GM12801 (cell line): ENCODE results near the gene C4orf17.

Experiments
- TF ChIP-seq, protein P1 (sequence below): IDR thresholded peaks from one replicate; pipeline ENCODE4 v1.5.1; 2011; ENCODE audit warnings: control low read depth; ENCODE audit not compliant: insufficient read length; ENCODE audit errors: extremely low read depth

C4orf17 gene

DNA sequence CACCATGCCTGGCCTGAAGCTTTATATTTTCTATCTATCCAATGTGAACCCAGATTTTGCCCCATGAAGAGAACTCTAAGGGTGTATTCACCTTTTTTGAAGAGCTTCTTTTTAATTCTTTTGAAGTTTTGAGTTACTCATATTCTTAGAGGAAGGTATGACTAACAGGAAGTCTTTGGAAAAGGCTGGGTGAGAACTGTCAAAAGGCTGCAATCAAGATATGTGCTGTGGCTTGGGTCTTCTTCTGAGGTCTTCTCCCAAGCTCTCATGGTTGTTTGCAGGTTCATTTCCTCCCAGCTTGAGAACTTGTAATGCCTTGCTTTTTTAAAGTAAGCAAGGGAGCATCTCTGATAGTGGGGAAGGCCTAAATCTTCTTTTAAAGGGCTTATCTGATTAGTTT is 3.1 kb upstream of the C4orf17 start:
- TF ChIP-seq, protein P1, sequence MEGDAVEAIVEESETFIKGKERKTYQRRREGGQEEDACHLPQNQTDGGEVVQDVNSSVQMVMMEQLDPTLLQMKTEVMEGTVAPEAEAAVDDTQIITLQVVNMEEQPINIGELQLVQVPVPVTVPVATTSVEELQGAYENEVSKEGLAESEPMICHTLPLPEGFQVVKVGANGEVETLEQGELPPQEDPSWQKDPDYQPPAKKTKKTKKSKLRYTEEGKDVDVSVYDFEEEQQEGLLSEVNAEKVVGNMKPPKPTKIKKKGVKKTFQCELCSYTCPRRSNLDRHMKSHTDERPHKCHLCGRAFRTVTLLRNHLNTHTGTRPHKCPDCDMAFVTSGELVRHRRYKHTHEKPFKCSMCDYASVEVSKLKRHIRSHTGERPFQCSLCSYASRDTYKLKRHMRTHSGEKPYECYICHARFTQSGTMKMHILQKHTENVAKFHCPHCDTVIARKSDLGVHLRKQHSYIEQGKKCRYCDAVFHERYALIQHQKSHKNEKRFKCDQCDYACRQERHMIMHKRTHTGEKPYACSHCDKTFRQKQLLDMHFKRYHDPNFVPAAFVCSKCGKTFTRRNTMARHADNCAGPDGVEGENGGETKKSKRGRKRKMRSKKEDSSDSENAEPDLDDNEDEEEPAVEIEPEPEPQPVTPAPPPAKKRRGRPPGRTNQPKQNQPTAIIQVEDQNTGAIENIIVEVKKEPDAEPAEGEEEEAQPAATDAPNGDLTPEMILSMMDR: no peak

DNA sequence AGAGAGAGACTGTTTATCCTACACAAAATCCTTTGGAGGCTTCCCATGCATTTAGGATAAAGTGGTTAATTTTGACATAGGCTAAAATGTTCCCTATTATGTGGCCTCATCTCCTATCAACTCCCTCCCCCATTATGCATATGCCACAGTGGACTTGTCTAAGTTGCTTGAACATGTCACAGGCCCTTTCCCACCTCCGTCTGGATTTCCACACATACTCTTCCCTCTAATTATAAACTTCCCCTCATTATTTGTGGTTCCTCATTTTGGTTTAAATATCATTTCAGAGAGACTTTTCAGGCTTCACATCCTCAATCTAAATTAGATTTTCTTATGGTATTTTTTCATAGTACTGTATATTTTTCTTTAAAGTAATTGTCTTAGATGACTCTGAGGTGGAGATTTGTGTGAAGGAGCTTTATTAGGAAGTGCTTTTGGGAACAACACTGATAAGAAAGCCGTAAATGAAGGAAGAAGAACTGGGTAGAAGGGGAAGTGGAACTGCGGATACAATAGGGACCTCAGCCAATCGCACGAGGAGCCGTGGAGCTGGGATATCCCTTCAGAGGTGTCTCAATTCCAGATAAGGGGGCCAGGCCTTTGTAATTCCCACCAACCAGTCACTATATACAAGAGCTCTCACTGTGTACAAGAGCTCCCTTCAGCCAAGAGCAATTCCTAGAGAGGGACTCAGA is 7.9 kb downstream of the C4orf17 start:
- TF ChIP-seq, protein P1: no peak

DNA sequence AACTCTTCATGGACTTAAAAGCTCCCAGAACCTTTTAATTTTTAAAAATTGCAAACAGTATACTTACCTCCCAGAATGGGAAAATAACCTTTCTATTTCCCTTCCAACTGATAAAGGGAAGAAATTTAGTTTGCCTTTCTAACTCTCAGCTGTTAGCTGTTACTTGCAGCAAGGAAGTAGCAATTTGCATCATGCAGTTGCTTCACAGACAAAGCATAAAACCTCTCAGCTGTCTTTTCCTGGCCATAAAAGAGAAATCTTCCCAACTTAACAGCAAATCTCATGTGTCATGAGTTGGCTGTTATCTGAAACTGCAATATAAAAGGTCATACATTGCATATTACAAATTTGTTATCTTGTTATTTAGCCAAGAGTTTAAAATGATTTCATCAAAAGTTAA is 18.4 kb downstream of the C4orf17 start:
- TF ChIP-seq, protein P1: no peak

DNA sequence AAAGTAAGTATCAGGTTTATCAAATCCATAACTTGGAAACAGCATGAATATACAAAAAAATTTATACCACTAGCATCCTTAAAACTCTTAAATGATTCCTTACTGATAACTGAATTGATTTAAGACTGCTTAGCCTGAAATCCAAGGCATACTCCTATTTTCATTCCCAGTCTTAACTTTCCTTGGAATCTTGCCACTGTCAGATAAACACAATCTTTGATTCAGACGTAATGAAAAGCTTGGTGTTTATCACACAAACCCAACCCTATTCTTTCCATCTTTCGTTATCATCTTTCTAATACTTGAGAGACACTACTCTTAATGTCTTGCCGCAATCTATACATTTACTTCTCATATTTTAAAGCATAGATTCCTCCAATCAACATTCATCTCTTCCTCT is 19.1 kb downstream of the C4orf17 start:
- TF ChIP-seq, protein P1: no peak

DNA sequence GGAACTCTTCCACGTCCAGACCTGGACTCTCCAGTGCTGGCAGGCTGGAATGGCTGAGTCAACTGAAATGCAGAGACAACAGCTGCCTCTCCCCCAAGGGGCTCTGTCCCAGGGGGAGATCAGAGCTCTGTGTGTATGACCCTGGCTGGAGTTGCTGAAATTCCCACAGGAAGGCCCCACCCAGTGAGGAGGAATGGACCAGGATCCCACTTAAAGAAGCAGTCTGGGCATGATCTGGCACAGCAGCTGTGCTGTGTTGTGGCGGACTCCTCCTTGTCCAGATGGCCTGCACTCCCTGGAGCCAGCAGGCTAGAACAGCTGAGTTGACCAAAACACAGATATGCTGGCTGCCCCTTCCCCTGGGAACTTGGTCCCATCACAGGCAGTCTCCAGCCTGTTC is 25.4 kb downstream of the C4orf17 start:
- TF ChIP-seq, protein P1: no peak

DNA sequence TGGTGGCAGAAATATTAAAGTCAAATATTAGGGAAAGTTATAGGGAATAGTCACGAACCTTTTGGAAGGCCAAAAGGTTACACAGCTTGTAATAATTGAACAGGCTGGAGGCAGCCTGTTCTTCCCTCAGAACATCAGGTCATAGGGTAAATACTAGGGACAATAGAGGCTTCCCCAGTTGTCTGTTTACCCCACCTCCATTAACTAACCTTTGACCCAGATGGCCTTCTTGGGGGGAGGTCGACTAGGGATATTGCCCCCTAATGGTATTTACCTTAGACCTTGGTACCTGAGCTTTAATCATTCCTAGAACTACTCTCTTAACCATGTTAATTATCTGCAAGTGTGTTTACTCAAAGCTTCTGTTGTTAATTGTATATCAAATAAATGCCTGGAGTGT is 26.0 kb downstream of the C4orf17 start:
- TF ChIP-seq, protein P1: no peak

DNA sequence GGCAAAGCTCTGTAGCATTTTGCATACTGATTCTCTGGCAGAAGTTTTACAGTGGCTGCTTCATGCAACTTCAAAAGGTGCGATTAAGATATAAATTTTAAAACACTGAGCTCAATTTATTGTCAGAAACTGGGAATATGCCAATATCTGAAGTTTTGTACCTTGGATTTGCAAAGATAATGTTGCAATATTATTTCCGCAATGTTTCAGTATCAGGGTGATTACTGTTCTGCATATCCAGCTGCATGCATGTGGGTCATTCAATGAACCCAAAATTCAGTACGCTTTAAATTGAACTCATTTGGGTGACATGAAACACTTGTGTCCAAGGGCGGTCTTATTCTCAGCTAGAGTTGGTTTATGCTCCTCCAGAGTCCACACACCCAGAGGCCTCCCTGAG is 26.9 kb downstream of the C4orf17 start:
- TF ChIP-seq, protein P1: no peak
